IPS DF 6.9 (cell line): ENCODE measurements around the gene TNFRSF8.

Source experiments
- DNase-seq: peaks from one replicate; pipeline ENCODE4 v3.0.0-alpha.2; 2013; ENCODE audit warnings: low read depth, low spot score
- H3K27ac ChIP-seq: one replicate; pipeline ENCODE4 v1.5.1; 2013; ENCODE audit warnings: low read length, control low read depth
- H3K27me3 ChIP-seq: 2 replicates; pipeline ENCODE4 v1.6.1; 2013; ENCODE audit warnings: mild to moderate bottlenecking, low read length; ENCODE audit not compliant: control insufficient read depth, insufficient read depth
- H3K36me3 ChIP-seq: 2 replicates; pipeline ENCODE4 v1.6.1; 2013; ENCODE audit warnings: low read length; ENCODE audit not compliant: control insufficient read depth, insufficient read depth
- H3K4me1 ChIP-seq: 2 replicates; pipeline ENCODE4 v1.6.1; 2013; ENCODE audit warnings: low read length; ENCODE audit not compliant: control insufficient read depth, insufficient read depth
- H3K4me3 ChIP-seq: 2 replicates; pipeline ENCODE4 v1.5.1; 2013; ENCODE audit warnings: mild to moderate bottlenecking, low read length
- H3K9me3 ChIP-seq: 2 replicates; pipeline ENCODE4 v1.6.1; 2013; ENCODE audit warnings: low read length, inconsistent platforms; ENCODE audit not compliant: control insufficient read depth, insufficient read depth
- WGBS: extraction: QIAGEN DNeasy Blood & Tissue Kit; methylation state at CpG from one replicate; pipeline ENCODE4 v1.1.7; 2013; ENCODE audit warnings: mixed read lengths, missing lambda C conversion rate; ENCODE audit not compliant: insufficient read length, insufficient coverage; 5-methylcytosine and 5-hydroxymethylcytosine counted together

TNFRSF8 gene

DNA sequence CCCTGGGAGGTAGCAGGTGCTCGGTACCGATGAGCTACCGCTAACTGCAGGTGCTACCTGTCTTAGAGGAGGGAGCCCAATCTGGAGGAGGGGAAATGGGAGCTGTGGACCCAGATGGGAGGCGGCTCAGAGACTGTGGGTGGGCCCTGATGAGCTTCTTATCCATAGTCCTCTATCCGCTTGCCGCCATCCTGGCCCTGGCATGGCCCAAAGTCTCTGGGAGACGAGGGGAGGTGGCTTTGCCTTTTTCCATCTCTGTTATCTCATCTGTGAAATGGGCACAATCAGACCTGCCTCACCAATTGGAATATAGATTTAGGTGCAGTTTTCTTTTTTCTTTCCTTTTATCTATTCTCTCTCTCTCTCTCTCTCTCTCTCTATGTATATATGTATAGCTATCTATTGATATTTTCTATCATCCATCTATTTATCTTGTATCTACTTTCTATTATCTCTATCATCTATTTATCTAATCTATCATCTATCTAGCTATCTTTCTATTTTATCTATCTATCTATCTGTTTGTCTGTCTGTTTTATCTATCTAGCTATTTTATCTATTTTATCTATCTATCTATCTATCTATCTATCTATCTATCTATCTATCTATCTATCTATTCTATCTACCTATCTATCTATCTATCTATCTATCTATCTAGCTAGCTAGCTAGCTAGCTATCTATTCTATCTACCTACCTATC is 120.1 kb downstream of the TNFRSF8 start:
- WGBS = no CpG with 5 or more reads among the region's 7 CpGs
- H3K9me3 ChIP-seq = no peaks in the 10 kb centered on the region
- no peak overlapping the region for H3K4me3 ChIP-seq
- no peaks in the 10 kb centered on the region for H3K27me3 ChIP-seq
- no peak for DNase-seq
- H3K36me3 ChIP-seq = no peaks in the 10 kb centered on the region
- H3K27ac ChIP-seq = no peak overlapping the region
- peaks cover 2% of the 10 kb centered on the region for H3K4me1 ChIP-seq

GRCh38 chr1:12184008-12184681 is 121.0 kb downstream of the TNFRSF8 start:
- Histone ChIP-seq H3K4me1 (peaks cover 3% of the 10 kb centered on the region), H3K36me3 (no peaks in the 10 kb centered on the region), H3K27me3 (no peaks in the 10 kb centered on the region), H3K27ac (no peak overlapping the region), H3K9me3 (no peaks in the 10 kb centered on the region), H3K4me3 (no peak overlapping the region)
- DNase-seq = no peak
- no CpG with 5 or more reads among the region's 10 CpGs for WGBS

DNA sequence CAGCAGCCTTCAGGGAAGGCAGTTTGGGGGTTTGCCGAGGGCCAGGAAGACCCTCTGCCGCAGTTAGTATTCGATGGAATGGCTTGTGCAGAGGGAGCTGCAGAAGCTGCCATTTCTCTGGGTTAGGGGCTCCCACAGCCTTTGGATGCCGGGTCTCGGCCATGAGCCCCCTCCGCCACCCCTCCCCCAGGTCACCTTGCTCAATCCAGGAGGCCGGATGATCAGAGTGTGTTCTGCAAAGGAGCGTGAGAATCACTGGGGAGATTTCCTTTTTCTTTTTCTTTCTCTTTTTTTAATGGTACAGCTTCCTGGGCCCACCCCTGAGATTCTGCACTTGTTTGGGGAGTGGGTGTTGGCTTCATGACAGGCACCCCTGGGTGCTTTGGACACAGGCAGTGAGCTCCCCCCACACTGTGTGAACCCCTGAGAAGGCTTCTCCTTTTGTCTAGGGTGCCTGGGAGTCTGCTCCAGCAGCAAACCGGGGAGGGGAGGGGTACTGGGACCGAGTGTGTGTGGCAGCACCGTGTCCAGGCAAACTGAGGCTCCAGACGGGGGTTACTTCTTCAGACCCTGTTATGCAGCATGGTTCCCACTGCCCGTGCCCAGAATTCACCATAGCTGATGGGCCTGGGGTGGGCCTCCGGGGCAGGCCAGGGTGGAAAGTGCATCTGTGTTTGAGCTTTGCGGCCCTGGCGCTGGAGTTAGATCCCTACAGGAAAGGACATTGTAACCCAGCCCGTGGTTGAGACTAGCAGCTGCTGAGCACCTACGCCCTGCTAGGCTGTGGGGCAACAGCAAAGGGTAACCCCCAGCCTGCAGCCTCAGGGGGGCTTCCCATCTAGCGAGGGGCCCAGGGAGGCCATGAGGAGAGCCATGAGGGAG is 122.2 kb downstream of the TNFRSF8 start:
- Histone ChIP-seq H3K27ac (no peak overlapping the region), H3K4me1 (peaks cover 3% of the 10 kb centered on the region), H3K9me3 (no peaks in the 10 kb centered on the region), H3K4me3 (no peak overlapping the region), H3K27me3 (no peaks in the 10 kb centered on the region), H3K36me3 (no peaks in the 10 kb centered on the region)
- DNase-seq = no peak
- no CpG with 5 or more reads among the region's 19 CpGs for WGBS

- DNase-seq = no peak
- Histone ChIP-seq H3K4me1 (peaks cover 3% of the 10 kb centered on the region), H3K4me3 (no peak overlapping the region), H3K9me3 (no peaks in the 10 kb centered on the region), H3K27ac (no peak overlapping the region), H3K36me3 (no peaks in the 10 kb centered on the region), H3K27me3 (no peaks in the 10 kb centered on the region)
- WGBS = no CpG with 5 or more reads among the region's 13 CpGs
Measured at GRCh38 chr1:12185918-12186678, 123.0 kb downstream of the TNFRSF8 start.

DNA sequence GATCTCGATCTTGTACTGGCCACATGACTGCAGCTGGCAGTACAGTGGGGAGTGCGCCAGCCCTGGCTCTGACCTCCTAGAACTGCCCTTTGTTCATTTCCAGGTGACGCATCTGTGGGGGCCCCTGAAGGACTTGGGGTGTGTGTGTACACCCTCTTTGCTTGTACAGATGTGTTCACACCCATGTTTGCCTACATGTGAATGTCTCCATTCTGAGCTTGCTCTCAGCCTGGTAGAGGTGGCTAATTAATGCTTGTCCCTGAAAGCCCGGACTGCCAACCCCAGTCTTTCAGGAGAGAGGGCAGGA is 123.5 kb downstream of the TNFRSF8 start:
- Histone ChIP-seq H3K27ac (no peak overlapping the region), H3K9me3 (no peaks in the 10 kb centered on the region), H3K36me3 (no peaks in the 10 kb centered on the region), H3K4me1 (peaks cover 3% of the 10 kb centered on the region), H3K4me3 (no peak overlapping the region), H3K27me3 (no peaks in the 10 kb centered on the region)
- no CpG with 5 or more reads among the region's 4 CpGs for WGBS
- no peak for DNase-seq

- no CpG with 5 or more reads among the region's 3 CpGs for WGBS
- Histone ChIP-seq H3K4me3 (no peak overlapping the region), H3K9me3 (no peaks in the 10 kb centered on the region), H3K36me3 (no peaks in the 10 kb centered on the region), H3K27me3 (no peaks in the 10 kb centered on the region), H3K4me1 (peaks cover 3% of the 10 kb centered on the region), H3K27ac (no peak overlapping the region)
- no peak for DNase-seq
Measured at GRCh38 chr1:12188115-12188514, 125.0 kb downstream of the TNFRSF8 start.

DNA sequence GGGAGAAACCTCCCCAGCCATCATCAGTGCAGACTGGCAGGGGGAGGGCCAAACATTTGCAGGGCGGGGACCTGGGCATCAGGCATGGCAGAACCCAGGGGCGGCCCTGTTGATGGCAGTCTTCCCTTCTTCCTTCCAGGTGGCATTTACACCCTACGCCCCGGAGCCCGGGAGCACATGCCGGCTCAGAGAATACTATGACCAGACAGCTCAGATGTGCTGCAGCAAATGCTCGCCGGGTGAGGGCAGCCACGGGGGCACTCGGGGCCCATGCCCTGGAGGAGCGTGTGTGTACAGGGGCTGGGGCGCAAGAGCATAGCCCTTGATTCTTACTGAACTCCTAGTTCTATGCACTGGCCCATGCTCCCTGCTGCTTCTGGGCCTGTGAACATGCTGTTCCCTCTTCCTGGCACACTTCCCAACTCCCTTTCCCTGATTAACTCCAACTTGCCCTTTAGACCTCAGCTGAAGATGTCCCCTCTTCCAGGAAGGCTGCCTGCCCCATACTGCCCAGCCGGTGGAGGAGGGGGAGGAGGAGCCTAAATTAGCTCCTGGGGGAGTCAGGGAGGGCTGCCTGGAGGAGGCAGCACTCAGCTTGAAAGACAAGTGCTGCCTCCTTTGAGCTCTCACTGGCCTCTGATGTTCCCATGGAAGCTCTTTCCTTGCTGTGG is 125.7 kb downstream of the TNFRSF8 start:
- Histone ChIP-seq H3K27me3 (no peaks in the 10 kb centered on the region), H3K4me3 (no peak overlapping the region), H3K36me3 (no peaks in the 10 kb centered on the region), H3K4me1 (peaks cover 3% of the 10 kb centered on the region), H3K27ac (no peak overlapping the region), H3K9me3 (no peaks in the 10 kb centered on the region)
- DNase-seq = no peak
- no CpG with 5 or more reads among the region's 13 CpGs for WGBS

- no peak for DNase-seq
- Histone ChIP-seq H3K36me3 (no peaks in the 10 kb centered on the region), H3K4me1 (peaks cover 3% of the 10 kb centered on the region), H3K27me3 (no peaks in the 10 kb centered on the region), H3K27ac (no peak overlapping the region), H3K4me3 (no peak overlapping the region), H3K9me3 (no peaks in the 10 kb centered on the region)
- no CpG with 5 or more reads among the region's 5 CpGs for WGBS
Measured at GRCh38 chr1:12189328-12189682, 126.2 kb downstream of the TNFRSF8 start.

DNA sequence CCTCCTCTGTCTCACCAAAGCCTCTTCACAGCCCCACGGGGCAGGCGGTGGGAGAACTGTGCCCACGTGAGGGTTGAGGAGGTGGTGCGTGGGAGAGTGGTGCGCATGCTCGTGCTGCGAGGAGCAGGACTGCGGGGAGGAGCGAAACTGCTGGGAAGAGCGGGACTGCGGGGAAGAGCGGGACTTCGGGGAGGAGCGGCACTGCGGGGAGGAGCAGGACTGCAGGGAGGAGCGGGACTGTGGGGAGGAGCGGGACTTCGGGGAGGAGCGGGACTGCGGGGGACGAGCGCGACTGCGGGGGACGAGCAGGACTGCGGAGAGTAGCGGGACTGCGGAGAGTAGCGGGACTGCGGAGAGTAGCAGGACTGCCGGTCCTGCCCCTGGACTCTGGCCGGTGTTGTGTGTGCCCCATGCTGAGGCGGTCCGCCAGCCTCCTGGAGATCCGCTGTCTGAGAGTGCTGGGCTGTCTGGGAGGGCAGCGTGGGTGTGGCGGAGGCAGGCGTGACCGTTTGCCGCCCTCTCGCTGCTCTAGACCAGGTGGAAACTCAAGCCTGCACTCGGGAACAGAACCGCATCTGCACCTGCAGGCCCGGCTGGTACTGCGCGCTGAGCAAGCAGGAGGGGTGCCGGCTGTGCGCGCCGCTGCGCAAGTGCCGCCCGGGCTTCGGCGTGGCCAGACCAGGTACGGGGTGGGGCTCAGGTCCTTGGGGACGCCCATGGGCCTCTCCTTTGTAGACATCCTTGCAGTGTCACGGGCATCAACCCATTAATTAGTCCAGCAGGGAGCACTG is 128.3 kb downstream of the TNFRSF8 start:
- Histone ChIP-seq H3K36me3 (no peaks in the 10 kb centered on the region), H3K27ac (no peak overlapping the region)
- WGBS = no CpG with 5 or more reads among the region's 58 CpGs

More for the DNA sequence above, 128.3 kb downstream of the TNFRSF8 start:
- Histone ChIP-seq H3K4me1 (peaks cover 3% of the 10 kb centered on the region), H3K27me3 (no peaks in the 10 kb centered on the region), H3K9me3 (no peaks in the 10 kb centered on the region), H3K4me3 (no peak overlapping the region)
- DNase-seq = no peak
